ENCODE measurements around the gene ARX. TPM values are rescaled to one million over a fixed set of nuclear protein-coding genes. Genes with fewer than 3 reads are reported as not detected.

ARX gene
- total RNA-seq, 3 donors from 2014 or later: 0.13 to 1.0 (median 0.63) TPM

GRCh38 chrX:25026576-25026975, 10.8 kb upstream of the ARX start:
- intact Hi-C loops (cut with DNase I, micrococcal nuclease): no loop called here
- ATAC-seq (no peak), DNase-seq (no peak)
- Histone ChIP-seq H3K4me1 (ENCODE audit: low read depth) (no peaks in the 10 kb centered on the region), H3K4me3 (no peak overlapping the region), H3K36me3 (ENCODE audit: low read depth) (no peaks in the 10 kb centered on the region), H3K9me3 (no peaks in the 10 kb centered on the region)
- TF ChIP-seq, protein P1, sequence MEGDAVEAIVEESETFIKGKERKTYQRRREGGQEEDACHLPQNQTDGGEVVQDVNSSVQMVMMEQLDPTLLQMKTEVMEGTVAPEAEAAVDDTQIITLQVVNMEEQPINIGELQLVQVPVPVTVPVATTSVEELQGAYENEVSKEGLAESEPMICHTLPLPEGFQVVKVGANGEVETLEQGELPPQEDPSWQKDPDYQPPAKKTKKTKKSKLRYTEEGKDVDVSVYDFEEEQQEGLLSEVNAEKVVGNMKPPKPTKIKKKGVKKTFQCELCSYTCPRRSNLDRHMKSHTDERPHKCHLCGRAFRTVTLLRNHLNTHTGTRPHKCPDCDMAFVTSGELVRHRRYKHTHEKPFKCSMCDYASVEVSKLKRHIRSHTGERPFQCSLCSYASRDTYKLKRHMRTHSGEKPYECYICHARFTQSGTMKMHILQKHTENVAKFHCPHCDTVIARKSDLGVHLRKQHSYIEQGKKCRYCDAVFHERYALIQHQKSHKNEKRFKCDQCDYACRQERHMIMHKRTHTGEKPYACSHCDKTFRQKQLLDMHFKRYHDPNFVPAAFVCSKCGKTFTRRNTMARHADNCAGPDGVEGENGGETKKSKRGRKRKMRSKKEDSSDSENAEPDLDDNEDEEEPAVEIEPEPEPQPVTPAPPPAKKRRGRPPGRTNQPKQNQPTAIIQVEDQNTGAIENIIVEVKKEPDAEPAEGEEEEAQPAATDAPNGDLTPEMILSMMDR (IDR thresholded peaks at IDR 0.05): no peak

- DNase-seq: no peak
- Histone ChIP-seq H3K4me3 (no peak overlapping the region), H3K4me1 (ENCODE audit: low read depth) (peaks cover 4% of the 10 kb centered on the region), H3K36me3 (ENCODE audit: low read depth) (no peaks in the 10 kb centered on the region), H3K9me3 (no peaks in the 10 kb centered on the region)
- intact Hi-C loops (cut with DNase I, micrococcal nuclease): no loop called here
- TF ChIP-seq, protein P1 (IDR thresholded peaks at IDR 0.05): no peak
- ATAC-seq: no peak
These were observed 9.8 kb upstream of the ARX start for GRCh38 chrX:25025615-25026014.

- no peaks in the 10 kb centered on the region for H3K36me3 ChIP-seq (ENCODE audit: low read depth)
- TF ChIP-seq, protein P1 (IDR thresholded peaks at IDR 0.05): no peak
- no peaks in the 10 kb centered on the region for H3K9me3 ChIP-seq
- ATAC-seq: no peak
- peaks cover 6% of the 10 kb centered on the region for H3K4me1 ChIP-seq (ENCODE audit: low read depth)
- intact Hi-C loops (cut with DNase I, micrococcal nuclease): no loop called here
- no peak overlapping the region for H3K4me3 ChIP-seq
- DNase-seq: no peak
These were observed 8.1 kb upstream of the ARX start for GRCh38 chrX:25023908-25024307.

DNA sequence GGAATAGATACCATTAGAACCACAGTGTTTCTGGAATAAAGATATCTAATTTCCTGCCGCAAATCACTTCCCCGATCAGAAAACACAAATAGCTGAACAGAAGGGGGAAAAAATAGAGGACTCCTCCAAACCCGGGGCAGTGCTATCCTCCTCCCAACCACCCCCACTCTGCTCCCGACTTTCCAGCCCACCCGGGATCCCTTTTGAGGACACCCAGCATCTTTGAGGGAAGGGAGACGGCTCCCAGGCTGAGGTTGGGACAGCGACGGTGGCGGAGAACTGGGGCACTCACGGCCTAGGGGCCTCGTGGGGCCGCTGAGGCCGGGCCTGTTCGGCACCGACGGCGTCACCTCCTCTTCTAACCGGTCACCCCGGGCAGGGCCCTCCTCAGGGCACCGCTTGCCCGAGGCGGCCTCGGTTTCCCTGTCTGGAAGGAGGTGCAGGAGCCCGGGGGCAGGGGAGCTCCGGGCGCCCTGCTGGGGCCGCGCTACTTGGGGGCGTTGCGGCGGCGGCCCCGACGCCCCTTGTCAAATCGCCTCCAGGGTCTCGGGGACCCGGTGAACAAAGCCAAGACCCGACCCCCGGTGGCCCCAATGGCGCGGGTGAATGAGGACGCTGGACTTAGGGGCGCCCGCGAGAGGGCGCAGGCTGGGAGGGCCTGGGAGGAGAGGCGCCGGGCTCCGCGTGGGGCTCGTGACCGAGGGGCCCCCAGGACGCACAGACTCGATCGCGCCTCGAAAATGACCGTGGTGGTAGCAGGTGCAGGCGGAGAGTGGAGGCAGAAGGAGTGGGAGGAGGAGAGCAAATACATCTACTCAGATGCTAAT, 6.9 kb upstream of the ARX start:
- intact Hi-C loops (cut with DNase I, micrococcal nuclease): no loop called here
- peaks cover 6% of the 10 kb centered on the region for H3K4me1 ChIP-seq (ENCODE audit: low read depth)
- TF ChIP-seq, protein P1 (IDR thresholded peaks at IDR 0.05): no peak
- ATAC-seq (no peak), DNase-seq (no peak)
- no peaks in the 10 kb centered on the region for H3K9me3 ChIP-seq
- H3K36me3 ChIP-seq (ENCODE audit: low read depth): no peaks in the 10 kb centered on the region
- H3K4me3 ChIP-seq: no peak overlapping the region

DNA sequence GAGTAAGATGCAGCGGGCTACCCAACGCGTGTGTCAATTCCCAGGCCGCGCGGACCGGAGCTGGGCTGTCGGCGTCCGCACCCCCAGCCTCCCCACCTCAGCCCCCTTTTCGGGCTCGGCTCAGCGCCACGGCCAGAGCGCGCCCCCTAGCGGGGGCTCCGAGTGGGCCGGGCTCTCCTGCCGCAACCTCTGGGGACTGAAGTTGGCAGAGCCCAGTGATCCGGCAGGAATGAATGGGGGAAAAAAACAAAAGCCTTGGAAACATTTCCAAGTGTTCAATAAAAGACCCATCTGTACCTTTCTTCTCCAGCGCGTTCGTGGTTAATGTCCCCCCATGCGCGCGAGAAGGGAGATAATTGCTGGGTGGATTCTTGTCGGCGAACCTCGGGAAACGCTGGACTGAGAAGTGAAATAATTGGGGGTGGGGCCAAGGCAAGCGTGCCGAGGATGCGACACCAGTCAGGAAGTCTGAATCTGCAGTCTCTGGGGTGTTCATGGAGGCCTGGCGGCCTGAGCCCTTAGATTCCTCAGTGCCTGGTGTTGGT, 5.2 kb upstream of the ARX start:
- no peak overlapping the region for H3K4me3 ChIP-seq
- ATAC-seq (peak; percentile 74), DNase-seq (peak in 1 of 3 donors; percentile 21)
- intact Hi-C loops (cut with DNase I, micrococcal nuclease): no loop called here
- no peaks in the 10 kb centered on the region for H3K36me3 ChIP-seq (ENCODE audit: low read depth)
- H3K4me1 ChIP-seq (ENCODE audit: low read depth): peaks cover 6% of the 10 kb centered on the region
- TF ChIP-seq, protein P1 (IDR thresholded peaks at IDR 0.05): peak; percentile 29
- H3K9me3 ChIP-seq: no peaks in the 10 kb centered on the region
